K562 (cell line): ENCODE data around the gene OCEL1. TPM values are rescaled to one million over a fixed set of nuclear protein-coding genes. Genes with fewer than 3 reads are reported as not detected.

Experiments
- ATAC-seq: fragments of 200-7000 bp; cut with Tn5 transposase; 3 replicates; pipeline ENCODE4 v1.9.1; 2020; ENCODE audit warnings: moderate library complexity
- BruUV-seq: library from RNA; stranded (reverse); fragments of 400-500 nt; replicated peaks from 2 replicates; lab custom pipeline; 2021; lab: Mats Ljungman, UMichigan
- CTCF ChIA-PET: fragments of 300-600 bp; formaldehyde crosslinking; extraction: SDS; loops from one replicate; lab custom pipeline; 2021; ENCODE audit warnings: low intra/inter-chr PET ratio; lab: Yijun Ruan, JAX
- POLR2A ChIA-PET: fragments of 300-600, 350-650 bp; sonication (Branson Sonifier 250); formaldehyde crosslinking; extraction: SDS; loops from one replicate; lab custom pipeline; 2021; ENCODE audit warnings: antibody characterized with exemption, inconsistent platforms; lab: Yijun Ruan, JAX
- DNase-seq, 4 experiments: peaks; one replicate each; pipeline versions ENCODE4 v3.0.0 to v3.0.0-alpha.2; 2011 to 2018; ENCODE audit warnings: low spot score in 3 of 4, mixed read lengths in 3 of 4; ENCODE audit errors: extremely low read depth in 1 of 4
- FAIRE-seq: peaks from 2 replicates; lab custom pipeline; 2011; peaks lifted over from hg19 to GRCh38; lab: Jason Lieb, UNC
- H2AFZ ChIP-seq: 2 replicates; pipeline ENCODE4 v1.6.0; 2011; ENCODE audit warnings: low read depth, low read length, control low read depth, inconsistent platforms
- H3K27ac ChIP-seq: fragments of 200-600 bp; 3 replicates; pipeline ENCODE4 v1.8.0; 2011; ENCODE audit warnings: low read depth, mild to moderate bottlenecking, control low read depth, inconsistent platforms, low read length, moderate library complexity, mixed read lengths; ENCODE audit errors: extremely low read depth
- H3K27me3 ChIP-seq, 2 experiments: fragments of 300-600 bp in 1 of 2; 2 replicates in 1 of 2; 3 replicates in 1 of 2; pipeline versions ENCODE4 v1.6.0 to v1.8.0; 2011; ENCODE audit warnings: inconsistent platforms in 2 of 2, low read length in 2 of 2, mild to moderate bottlenecking in 1 of 2, mixed read lengths in 1 of 2, moderate library complexity in 1 of 2; ENCODE audit not compliant: control insufficient read depth in 2 of 2, insufficient read depth in 2 of 2
- H3K36me3 ChIP-seq: fragments of 300-600 bp; 3 replicates; pipeline ENCODE4 v1.8.0; 2011; ENCODE audit warnings: mild to moderate bottlenecking, low read length, inconsistent platforms; ENCODE audit not compliant: control insufficient read depth, insufficient read depth
- H3K4me1 ChIP-seq, 2 experiments: fragments of 200-600 bp in 1 of 2; replicated peaks in 1 of 2; 2 replicates in 1 of 2; 3 replicates in 1 of 2; pipeline versions ENCODE4 v1.5.1 to v1.8.0; 2011; ENCODE audit warnings: inconsistent platforms in 2 of 2, low read length in 2 of 2, mild to moderate bottlenecking in 1 of 2, mixed read lengths in 1 of 2, moderate library complexity in 1 of 2; ENCODE audit not compliant: control insufficient read depth in 2 of 2, insufficient read depth in 2 of 2
- H3K4me2 ChIP-seq: 2 replicates; pipeline ENCODE4 v1.6.1; 2011; ENCODE audit warnings: low read length, control low read depth, inconsistent platforms, mixed read lengths; ENCODE audit not compliant: insufficient read depth
- H3K4me3 ChIP-seq: fragments of 200-600 bp; sonication (generic), shearing (Covaris generic); 2 replicates; pipeline ENCODE4 v1.5.1; 2016; ENCODE audit warnings: control low read depth, inconsistent platforms
- H3K79me2 ChIP-seq: fragments of 200-600 bp; 3 replicates; pipeline ENCODE4 v1.8.0; 2011; ENCODE audit warnings: low read length, inconsistent platforms; ENCODE audit not compliant: control insufficient read depth, insufficient read depth
- H3K9ac ChIP-seq, 2 experiments: 2 replicates each; pipeline versions ENCODE4 v1.6.0 to v1.6.1; 2011; ENCODE audit warnings: low read depth in 2 of 2, low read length in 2 of 2, control low read depth in 1 of 2, inconsistent platforms in 1 of 2, mild to moderate bottlenecking in 1 of 2, mixed read lengths in 1 of 2; ENCODE audit not compliant: insufficient read depth in 1 of 2
- H3K9me1 ChIP-seq: one replicate; pipeline ENCODE4 v1.6.0; 2011; ENCODE audit warnings: inconsistent platforms, mild to moderate bottlenecking, low read length, moderate library complexity; ENCODE audit not compliant: control insufficient read depth, insufficient read depth
- H3K9me3 ChIP-seq: replicated peaks from 2 replicates; pipeline ENCODE4 v1.5.1; 2011; ENCODE audit warnings: low read depth, low read length, inconsistent platforms; ENCODE audit not compliant: control insufficient read depth, insufficient read depth
- H4K20me1 ChIP-seq: replicated peaks from 2 replicates; pipeline ENCODE4 v1.6.1; 2011; ENCODE audit warnings: low read length, inconsistent platforms, mixed read lengths; ENCODE audit not compliant: control insufficient read depth, insufficient read depth
- ADNP ChIP-seq: fragments of 200-800 bp; sonication (Bioruptor generic); IDR thresholded peaks from 2 replicates; pipeline ENCODE4 v1.6.1; 2016; ENCODE audit warnings: missing genetic modification characterization, missing compliant biosample characterization
- BCOR ChIP-seq: fragments of 450-650 bp; IDR thresholded peaks from 2 replicates; pipeline ENCODE4 v1.6.1; 2016
- CAMTA2 ChIP-seq: fragments of 250-450 bp; sonication (Bioruptor Pico); conservative IDR thresholded peaks from 2 replicates; pipeline ENCODE4 v1.5.1; 2022
- CBFA2T2 ChIP-seq: fragments of 450-650 bp; conservative IDR thresholded peaks from 2 replicates; pipeline ENCODE4 v1.6.1; 2017; ENCODE audit warnings: mild to moderate bottlenecking
- CREB5 ChIP-seq: fragments of 250-450 bp; sonication (Bioruptor Pico); IDR thresholded peaks from 2 replicates; pipeline ENCODE4 v1.5.0; 2020; ENCODE audit warnings: mild to moderate bottlenecking
- CXXC5 ChIP-seq: fragments of 250-450 bp; sonication (Bioruptor Pico); IDR thresholded peaks from 2 replicates; pipeline ENCODE4 v1.8.0; 2022; ENCODE audit warnings: inconsistent platforms, mild to moderate bottlenecking, moderate library complexity
- ESRRA ChIP-seq: fragments of 450-650 bp; IDR thresholded peaks from 2 replicates; pipeline ENCODE4 v1.6.1; 2014; ENCODE audit warnings: low read depth, mild to moderate bottlenecking, moderate library complexity, borderline replicate concordance
- FOXJ3 ChIP-seq: sonication (generic); formaldehyde crosslinking; IDR thresholded peaks from 2 replicates; pipeline ENCODE4 v1.4.0; 2020; ENCODE audit warnings: mild to moderate bottlenecking, missing genetic modification reagents
- MTF1 ChIP-seq: fragments of 250-450 bp; sonication (Bioruptor Pico); IDR thresholded peaks from 2 replicates; pipeline ENCODE4 v1.9.0; 2021; ENCODE audit warnings: moderate library complexity, mild to moderate bottlenecking, inconsistent platforms, borderline replicate concordance
- NRF1 ChIP-seq, 2 experiments: fragments of 450-650 bp; IDR thresholded peaks in 1 of 2; conservative IDR thresholded peaks in 1 of 2; 2 replicates each; pipeline ENCODE4 v1.6.1; 2014; ENCODE audit warnings: mild to moderate bottlenecking in 2 of 2
- POLR2H ChIP-seq: IDR thresholded peaks from 2 replicates; pipeline ENCODE4 v1.6.1; 2016; ENCODE audit warnings: missing genetic modification characterization, low read depth, mild to moderate bottlenecking, control low read depth, missing compliant biosample characterization, moderate library complexity
- RAD21 ChIP-seq, 2 experiments: fragments of 250-450 bp in 1 of 2; fragments of 450-650 bp in 1 of 2; sonication (Bioruptor Pico) in 1 of 2; formaldehyde crosslinking in 1 of 2; IDR thresholded peaks in 1 of 2; conservative IDR thresholded peaks in 1 of 2; 2 replicates each; pipeline versions ENCODE4 v1.4.0 to v1.8.0; 2020 to 2022; ENCODE audit warnings: mild to moderate bottlenecking in 2 of 2, moderate library complexity in 1 of 2
- RAD51 ChIP-seq: fragments of 450-650 bp; IDR thresholded peaks from 2 replicates; pipeline ENCODE4 v1.7.1; 2016; ENCODE audit warnings: low read depth, mild to moderate bottlenecking, borderline replicate concordance
- RBM25 ChIP-seq: fragments of 200-400 bp; formaldehyde crosslinking; IDR thresholded peaks from 2 replicates; pipeline ENCODE4 v1.6.1; 2018; ENCODE audit warnings: low read length, low read depth, moderate library complexity; ENCODE audit not compliant: severe bottlenecking
- SMARCA5 ChIP-seq: fragments of 450-650 bp; IDR thresholded peaks from 2 replicates; pipeline ENCODE4 v1.6.1; 2016
- ZBTB7A ChIP-seq: IDR thresholded peaks from 2 replicates; pipeline ENCODE4 v1.6.1; 2011; ENCODE audit warnings: low read depth, mild to moderate bottlenecking, low read length, moderate library complexity, borderline replicate concordance; ENCODE audit not compliant: control insufficient read depth
- ZFP36 ChIP-seq: fragments of 150-350 bp; IDR thresholded peaks from 2 replicates; pipeline ENCODE4 v1.6.1; 2018; ENCODE audit warnings: low read length, low read depth; ENCODE audit not compliant: partially characterized antibody
- WGBS: fragments of 100-300 bp; shearing (Covaris generic); methylation state at CpG from one replicate; pipeline ENCODE4 v1.1.6; 2016; ENCODE audit warnings: low coverage, mixed read lengths; ENCODE audit not compliant: insufficient coverage; ENCODE audit errors: missing lambda C conversion rate; 5-methylcytosine and 5-hydroxymethylcytosine counted together
- in situ Hi-C: fragments of 300-500 bp; cut with MboI; formaldehyde crosslinking; loops from 4 replicates; pipeline ENCODE4 v1.15.0; 2018; ENCODE audit warnings: inconsistent platforms, mixed read lengths
- intact Hi-C: fragments of 100-400 bp; cut with micrococcal nuclease; formaldehyde crosslinking; loops from 2 replicates; pipeline ENCODE4 v1.14.2; 2022
- polyA plus RNA-seq, 8 experiments: library from polyadenylated mRNA; depleted of rRNA in 4 of 8; stranded (reverse) in 5 of 8; unstranded in 3 of 8; fragments of >200 nt; fragmentation: Nextera tagmentation in 2 of 8; fragmentation: Illumina TruSeq in 1 of 8; extraction: Ambion mirVana in 2 of 8; extraction: Trizol in 1 of 8; gene quantifications; 2 replicates each; pipeline versions ENCODE4 v1.2.1 to v1.2.3, GENCODE V29; 2011 to 2014; ENCODE audit warnings: inconsistent platforms in 1 of 8, missing spikeins in 1 of 8
- total RNA-seq, 7 experiments: library from RNA; depleted of rRNA in 6 of 7; stranded (reverse); fragments of >200 nt in 6 of 7; fragmentation: Illumina TruSeq in 2 of 7; extraction: Trizol in 2 of 7; gene quantifications; 2 replicates each; pipeline versions ENCODE4 v1.2.1 to v1.2.3, GENCODE V29; 2011 to 2021; ENCODE audit warnings: low replicate concordance in 1 of 7
- TF ChIP-seq, protein P1 (sequence below): fragments of 450-650 bp; formaldehyde crosslinking; IDR thresholded peaks from 2 replicates; pipeline ENCODE4 v1.4.0; 2020; ENCODE audit warnings: mild to moderate bottlenecking, mixed read lengths

The OCEL1 gene
- total and polyA plus RNA-seq, 9 of the 15 experiments (the other 6 are each of a cell fraction or from before 2014, with no cell fraction given), result 8.0 to 38.0 (median 12.4) TPM

GRCh38 chr19:17263712-17264640 is 38.0 kb downstream of the OCEL1 start (continued):
- TF ChIP-seq ZFP36 (peak; percentile 85), ADNP (peak; percentile 48; the same call in 1 of the 2 replicates), ESRRA (peak; percentile 29; the same call in 1 of the 2 replicates), BCOR (peak; percentile 94), RBM25 (peak; percentile 82), SMARCA5 (peak; percentile 28), FOXJ3 (no peak), CREB5 (CRISPR knock-in tag) (no peak), CXXC5 (no peak)
- TF ChIP-seq, all 486 proteins: peak for 9

DNA sequence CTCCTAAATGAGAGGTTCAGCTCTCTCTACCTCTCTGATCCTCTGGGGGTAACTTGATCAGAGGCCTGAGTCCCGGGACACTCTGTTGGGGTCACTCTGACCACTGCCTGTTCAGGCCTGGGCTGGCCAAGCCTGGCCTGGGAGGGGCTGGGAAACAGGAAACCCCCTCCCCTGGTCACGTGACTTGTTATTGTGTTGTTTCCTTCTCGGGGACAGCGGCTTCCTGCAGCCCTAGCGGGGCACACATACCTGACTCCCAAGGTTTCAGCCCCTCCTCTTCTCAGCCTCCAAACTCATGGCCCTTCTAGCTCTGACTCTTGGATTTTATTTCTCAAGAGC is 38.6 kb downstream of the OCEL1 start, which contains the start of gene USHBP1:
Gene USHBP1, minus strand, starts transcription at position 105 of the 339 bp plus-strand sequence. CDS start 446 bp downstream, outside the sequence.
- Histone ChIP-seq H3K9me1 (no peaks in the 10 kb centered on the region), H3K4me1 (peaks cover 3 to 25% of the 10 kb centered on the region in 2 experiments; a peak in 3 of 5 replicates), H3K79me2 (peaks cover 19% of the 10 kb centered on the region), H3K4me3 (no peak within 1 kb of the TSS), H2AFZ (peak within 1 kb of the TSS; percentile 74), H3K9me3 (no peaks in the 10 kb centered on the region), H3K27ac (peak within 1 kb of the TSS; percentile 7; the same call in 1 of the 3 replicates), H3K4me2 (no peak within 1 kb of the TSS), H3K36me3 (peaks cover 9% of the 10 kb centered on the region; the same call in 1 of the 3 replicates), H3K27me3 (no peaks in the 10 kb centered on the region), H4K20me1 (no peaks in the 10 kb centered on the region), H3K9ac (peak within 1 kb of the TSS in 1 of 2 experiments; percentile 67; a peak in 2 of 4 replicates)
- no peak for ATAC-seq
- intact Hi-C loops (no loop called here), in situ Hi-C loops (no loop called here)
- CTCF ChIA-PET, result no interaction called here
- BruUV-seq, result no TSS peak
- POLR2A ChIA-PET, result interaction anchor here (0.6 to 1.0 kb wide), 3 partner anchors 36 to 450 kb away, joined by 3 read pairs; no protein-coding TSS in a partner anchor
- no peak for FAIRE-seq
- no peak for DNase-seq
- 57% methylated on average over 5 of the region's 5 CpGs for WGBS
- peak; percentile 48 for TF ChIP-seq CBFA2T2
- 0 out of 2 replicates have a peak, but pooled peaks have one; percentile 44 for TF ChIP-seq ZBTB7A
- TF ChIP-seq MTF1 (CRISPR knock-in tag), result no peak
- no peak for TF ChIP-seq CAMTA2
- no peak for TF ChIP-seq RAD21 (CRISPR knock-in tag; conservative IDR thresholded peaks at IDR 0.05 in 1 of 2, IDR thresholded peaks at IDR 0.05 in 1 of 2)
- TF ChIP-seq POLR2H (tag), result no peak
- no peak for TF ChIP-seq NRF1 (conservative IDR thresholded peaks at IDR 0.05 in 1 of 2, IDR thresholded peaks at IDR 0.05 in 1 of 2)
- TF ChIP-seq RAD51, result peak; percentile 85
- TF ChIP-seq, protein P1, sequence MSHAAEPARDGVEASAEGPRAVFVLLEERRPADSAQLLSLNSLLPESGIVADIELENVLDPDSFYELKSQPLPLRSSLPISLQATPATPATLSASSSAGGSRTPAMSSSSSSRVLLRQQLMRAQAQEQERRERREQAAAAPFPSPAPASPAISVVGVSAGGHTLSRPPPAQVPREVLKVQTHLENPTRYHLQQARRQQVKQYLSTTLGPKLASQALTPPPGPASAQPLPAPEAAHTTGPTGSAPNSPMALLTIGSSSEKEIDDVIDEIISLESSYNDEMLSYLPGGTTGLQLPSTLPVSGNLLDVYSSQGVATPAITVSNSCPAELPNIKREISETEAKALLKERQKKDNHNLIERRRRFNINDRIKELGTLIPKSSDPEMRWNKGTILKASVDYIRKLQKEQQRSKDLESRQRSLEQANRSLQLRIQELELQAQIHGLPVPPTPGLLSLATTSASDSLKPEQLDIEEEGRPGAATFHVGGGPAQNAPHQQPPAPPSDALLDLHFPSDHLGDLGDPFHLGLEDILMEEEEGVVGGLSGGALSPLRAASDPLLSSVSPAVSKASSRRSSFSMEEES (CRISPR knock-in tag), result peak; percentile 94
